Glutamatergic neuron (in vitro differentiated cells): Measurements from ENCODE around the gene CDC42BPG. TPM values are rescaled to one million over a fixed set of nuclear protein-coding genes. Genes with fewer than 3 reads are reported as not detected.

Experiments used
- DNase-seq: peaks from one replicate; pipeline ENCODE4 v3.0.0; 2022
- H3K27ac Mint-ChIP-seq: one replicate; pipeline ENCODE4 v1.8.0; 2020; ENCODE audit warnings: mild to moderate bottlenecking, mixed read lengths, inconsistent platforms; ENCODE audit not compliant: unreplicated experiment
- H3K27me3 Mint-ChIP-seq: one replicate; pipeline ENCODE4 v1.8.0; 2020; ENCODE audit warnings: mild to moderate bottlenecking, moderate library complexity, mixed read lengths, inconsistent platforms; ENCODE audit not compliant: unreplicated experiment
- H3K36me3 Mint-ChIP-seq: one replicate; pipeline ENCODE4 v1.8.0; 2020; ENCODE audit warnings: mild to moderate bottlenecking, mixed read lengths, inconsistent platforms; ENCODE audit not compliant: unreplicated experiment
- H3K4me1 Mint-ChIP-seq: one replicate; pipeline ENCODE4 v1.8.0; 2020; ENCODE audit warnings: mild to moderate bottlenecking, low read depth, mixed read lengths, inconsistent platforms; ENCODE audit not compliant: unreplicated experiment
- H3K4me3 Mint-ChIP-seq: one replicate; pipeline ENCODE4 v1.8.0; 2020; ENCODE audit warnings: mild to moderate bottlenecking, mixed read lengths, inconsistent platforms; ENCODE audit not compliant: unreplicated experiment
- H3K9me3 Mint-ChIP-seq: one replicate; pipeline ENCODE4 v1.8.0; 2020; ENCODE audit warnings: mild to moderate bottlenecking, moderate library complexity, mixed read lengths, inconsistent platforms; ENCODE audit not compliant: unreplicated experiment
- CTCF ChIP-seq: fragments of 200-600 bp; sonication (generic); IDR thresholded peaks from one replicate; pipeline ENCODE4 v1.5.0; 2021; ENCODE audit not compliant: partially characterized antibody, unreplicated experiment
- total RNA-seq: library from RNA; stranded (reverse); fragmentation: NEBNext Ultra II Directional; extraction: Animal tissue kit (Norgen Biotek cat#: 25700); gene quantifications from one replicate; pipeline ENCODE4 v1.2.1, GENCODE V29; 2021; ENCODE audit not compliant: unreplicated experiment

The CDC42BPG gene
- total RNA-seq, 1 donor from 2014 or later, result 2.3 TPM

DNA sequence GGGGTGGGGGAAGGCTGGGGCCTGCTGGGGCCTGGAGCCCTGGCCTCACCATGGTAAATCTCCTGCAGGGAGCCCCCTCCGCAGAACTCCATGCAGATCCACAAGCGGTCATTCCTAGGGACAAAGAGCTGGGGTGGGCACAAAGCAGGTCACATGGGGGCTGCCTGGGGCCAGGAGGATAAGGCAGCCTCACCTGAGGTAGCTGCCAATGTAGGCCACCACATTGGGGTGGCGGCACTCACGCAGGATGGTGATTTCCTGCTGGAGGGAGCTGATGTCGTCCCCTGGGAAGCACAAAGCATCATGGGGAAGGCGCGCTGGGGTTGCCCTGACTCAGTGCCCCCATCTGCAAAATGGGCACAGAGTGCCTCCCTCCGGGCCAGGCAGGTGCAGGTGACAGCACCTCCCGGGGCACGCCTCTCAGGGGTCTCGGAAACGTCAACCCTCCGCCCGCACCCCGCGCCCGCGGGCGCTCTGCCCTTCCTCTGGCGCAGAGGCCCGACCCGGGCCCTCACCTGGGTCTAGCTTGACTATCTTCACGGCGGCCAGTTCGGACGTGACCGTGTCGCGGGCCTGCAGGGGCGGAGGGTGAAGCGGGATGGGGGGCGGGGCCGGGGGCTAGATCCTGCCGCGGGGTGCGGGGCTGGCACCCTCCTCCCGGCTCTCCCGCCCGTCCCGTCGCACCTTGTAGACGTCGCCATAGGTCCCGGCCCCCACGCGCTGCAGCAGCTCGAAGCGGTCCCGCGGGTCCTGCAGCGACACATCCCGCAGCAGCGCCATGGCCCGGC lies 41.9 kb downstream of the CDC42BPG start:
- H3K9me3 Mint-ChIP-seq, result peaks cover 6% of the 10 kb centered on the region
- H3K4me1 Mint-ChIP-seq, result peaks cover 7% of the 10 kb centered on the region
- no peak overlapping the region for H3K27ac Mint-ChIP-seq
- TF ChIP-seq CTCF, result no peak
- no peak for DNase-seq
- H3K27me3 Mint-ChIP-seq, result peaks cover 17% of the 10 kb centered on the region
- peak overlapping the region; percentile 42 for H3K4me3 Mint-ChIP-seq
- no peaks in the 10 kb centered on the region for H3K36me3 Mint-ChIP-seq

DNA sequence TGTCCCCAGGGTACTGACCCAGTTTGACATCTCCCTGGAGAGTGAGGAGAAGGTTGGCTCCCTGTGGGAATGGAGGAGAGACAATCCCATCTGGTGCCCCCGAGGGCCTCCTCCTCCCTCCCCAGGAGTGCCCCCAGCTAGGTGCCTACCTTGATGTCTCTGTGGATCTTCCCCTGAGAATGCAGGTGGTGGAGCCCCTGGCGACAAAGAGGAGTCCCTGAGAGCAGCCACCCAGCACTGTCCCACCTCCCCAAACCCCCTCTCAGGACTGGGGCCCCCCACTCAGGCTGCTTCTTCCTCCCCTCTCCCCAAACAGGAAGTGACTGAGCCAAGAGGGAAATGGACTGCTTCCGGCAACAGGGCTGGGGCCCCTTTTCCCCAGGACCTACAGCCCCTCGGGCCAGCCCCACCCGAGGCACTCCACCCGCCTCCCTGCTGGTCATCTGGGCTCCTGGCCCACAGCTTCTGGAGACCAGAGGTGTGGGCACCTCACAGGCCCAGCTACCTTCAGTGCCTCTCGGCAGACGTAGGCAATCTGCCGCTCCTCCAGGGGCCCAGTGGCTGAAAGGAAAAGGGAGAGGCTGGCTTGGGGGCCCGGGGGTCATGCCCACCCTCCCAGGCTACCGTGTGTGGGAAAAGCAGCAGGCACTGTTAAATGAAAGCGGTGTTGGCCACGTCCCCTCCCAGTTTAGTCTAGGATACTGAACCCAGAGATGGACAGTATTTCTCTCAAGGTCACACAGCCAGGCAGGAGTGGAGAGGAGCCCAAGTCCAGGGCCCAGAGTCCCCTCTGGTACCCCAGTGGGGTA lies 42.7 kb downstream of the CDC42BPG start:
- H3K9me3 Mint-ChIP-seq, result peaks cover 4% of the 10 kb centered on the region
- no peak for TF ChIP-seq CTCF
- peaks cover 16% of the 10 kb centered on the region for H3K27me3 Mint-ChIP-seq
- H3K27ac Mint-ChIP-seq, result no peak overlapping the region
- DNase-seq, result no peak
- peaks cover 7% of the 10 kb centered on the region for H3K4me1 Mint-ChIP-seq
- H3K4me3 Mint-ChIP-seq, result peak overlapping the region; percentile 69
- H3K36me3 Mint-ChIP-seq, result no peaks in the 10 kb centered on the region

DNA sequence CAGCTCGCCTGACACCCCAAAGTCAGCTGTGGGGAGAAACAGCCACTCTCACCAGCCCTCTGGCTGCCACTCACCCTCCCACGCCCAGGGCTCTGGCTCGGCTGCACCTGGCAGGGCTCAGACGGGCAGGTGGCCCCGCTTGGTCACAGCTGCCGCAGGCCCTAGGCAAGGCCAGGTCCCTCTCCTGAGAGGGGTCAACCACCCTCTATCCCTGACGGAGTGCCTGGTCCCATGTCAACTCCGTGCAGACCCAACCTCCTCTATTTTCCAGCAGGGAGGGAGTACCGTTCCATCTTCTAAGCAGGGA lies 43.3 kb downstream of the CDC42BPG start:
- Mint-ChIP-seq H3K4me3 (no peak overlapping the region), H3K4me1 (peaks cover 7% of the 10 kb centered on the region)

DNA sequence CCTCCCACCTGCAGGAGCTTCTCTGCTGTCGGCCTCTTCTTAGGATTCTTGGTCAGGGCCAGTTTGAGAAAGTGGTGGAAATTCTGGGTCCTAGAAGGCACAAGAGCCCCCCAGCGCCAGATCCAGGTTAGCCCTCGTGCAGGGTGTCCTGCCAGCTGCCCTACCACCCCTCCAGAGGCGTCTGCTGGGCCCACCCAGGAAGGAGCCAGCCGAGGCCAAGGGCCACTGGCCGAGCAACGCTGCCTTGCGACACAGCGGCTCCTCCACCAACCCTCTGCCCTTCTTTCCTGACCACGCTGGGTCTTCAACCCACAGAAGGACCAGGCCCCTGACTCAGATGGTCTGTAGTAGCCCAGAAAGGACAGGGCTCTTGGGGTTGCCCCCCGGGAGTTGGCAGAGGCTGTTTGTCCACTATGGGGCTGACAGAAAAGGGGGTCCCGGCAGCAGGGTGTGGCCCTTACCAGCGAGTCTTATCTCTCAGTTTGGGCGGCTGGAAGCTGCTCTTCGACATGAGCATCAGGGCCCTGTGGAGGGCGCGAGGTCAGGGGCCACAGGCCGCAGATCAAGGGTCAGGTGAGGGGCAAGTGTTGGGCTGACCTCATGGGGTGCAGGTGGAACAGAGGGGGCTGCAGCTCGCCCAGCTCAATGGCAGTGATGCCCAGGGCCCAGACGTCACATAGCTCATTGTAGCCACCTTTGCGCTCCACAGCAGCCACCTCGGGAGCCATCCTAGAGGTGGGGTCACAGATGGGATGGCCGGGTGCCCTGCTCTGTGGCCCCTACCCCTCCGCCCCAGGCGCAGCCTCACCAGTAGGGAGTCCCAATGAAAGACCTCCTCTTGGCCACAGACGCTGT lies 43.9 kb downstream of the CDC42BPG start:
- H3K27me3 Mint-ChIP-seq, result peaks cover 10% of the 10 kb centered on the region
- H3K4me3 Mint-ChIP-seq, result no peak overlapping the region
- no peaks in the 10 kb centered on the region for H3K36me3 Mint-ChIP-seq
- H3K4me1 Mint-ChIP-seq, result peaks cover 7% of the 10 kb centered on the region
- no peak for TF ChIP-seq CTCF
- no peak overlapping the region for H3K27ac Mint-ChIP-seq
- peaks cover 4% of the 10 kb centered on the region for H3K9me3 Mint-ChIP-seq
- DNase-seq, result no peak

More for the DNA sequence above, 43.3 kb downstream of the CDC42BPG start:
- no peak for TF ChIP-seq CTCF
- DNase-seq, result no peak
- Mint-ChIP-seq H3K27ac (no peak overlapping the region), H3K9me3 (peaks cover 4% of the 10 kb centered on the region), H3K27me3 (peaks cover 15% of the 10 kb centered on the region), H3K36me3 (no peaks in the 10 kb centered on the region)
